GM12864 (cell line): ENCODE results near the gene FREY1.

Experiments used
- DNase-seq: peaks from one replicate; pipeline ENCODE4 v3.0.0-alpha.2; 2011; ENCODE audit warnings: low read depth
- H3K4me3 ChIP-seq: 2 replicates; pipeline ENCODE4 v1.5.1; 2011; ENCODE audit warnings: mild to moderate bottlenecking, low read depth, low read length, control low read depth
- CTCF ChIP-seq: IDR thresholded peaks from 2 replicates; pipeline ENCODE4 v1.5.1; 2011; ENCODE audit warnings: low read depth, mild to moderate bottlenecking, moderate library complexity, low read length, control low read depth, inconsistent platforms; ENCODE audit errors: missing control alignments

FREY1 gene

DNA sequence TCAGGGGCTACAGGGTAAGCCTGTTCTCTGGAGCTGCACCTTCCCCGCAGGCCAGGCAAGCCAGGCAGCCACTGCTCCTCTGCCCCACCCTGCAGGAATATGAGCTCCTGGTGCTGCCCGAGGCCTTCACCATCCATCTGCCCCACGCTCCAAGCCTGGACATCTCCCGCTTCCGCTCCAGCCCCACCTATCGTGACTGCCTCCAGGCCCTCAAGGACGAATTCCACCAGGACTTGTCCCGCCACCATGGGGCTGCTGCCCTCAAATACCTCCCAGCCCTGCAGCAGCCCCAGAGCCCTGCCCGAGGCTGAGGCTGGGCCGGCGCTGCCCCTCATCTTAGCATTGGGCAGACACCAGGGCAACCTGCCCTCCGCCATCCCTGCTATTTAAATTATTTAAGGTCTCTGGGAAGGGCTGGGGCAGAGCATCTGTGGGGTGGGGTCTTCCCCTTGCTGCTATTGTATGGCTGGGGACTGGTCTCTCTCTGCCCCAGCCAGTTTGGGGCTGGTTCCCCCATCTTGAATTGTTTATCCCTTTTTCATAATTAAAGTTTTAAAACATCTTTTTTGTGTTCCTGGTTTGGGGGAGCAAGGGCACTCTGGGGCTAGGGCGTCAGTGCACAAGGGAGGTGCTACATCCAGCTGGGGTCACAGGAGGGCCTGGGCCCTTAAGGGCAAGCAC, 21.6 kb upstream of the FREY1 start:
- no peak for DNase-seq
- TF ChIP-seq CTCF: no peak

GRCh38 chr11:45927684-45928413, 20.8 kb upstream of the FREY1 start:
- no peak for TF ChIP-seq CTCF
- H3K4me3 ChIP-seq: no peak overlapping the region
- no peak for DNase-seq

More for the DNA sequence above, 21.6 kb upstream of the FREY1 start:
- no peak overlapping the region for H3K4me3 ChIP-seq

GRCh38 chr11:45927332-45927683, 20.2 kb upstream of the FREY1 start:
- H3K4me3 ChIP-seq: no peak overlapping the region
- no peak for TF ChIP-seq CTCF
- DNase-seq: no peak

DNA sequence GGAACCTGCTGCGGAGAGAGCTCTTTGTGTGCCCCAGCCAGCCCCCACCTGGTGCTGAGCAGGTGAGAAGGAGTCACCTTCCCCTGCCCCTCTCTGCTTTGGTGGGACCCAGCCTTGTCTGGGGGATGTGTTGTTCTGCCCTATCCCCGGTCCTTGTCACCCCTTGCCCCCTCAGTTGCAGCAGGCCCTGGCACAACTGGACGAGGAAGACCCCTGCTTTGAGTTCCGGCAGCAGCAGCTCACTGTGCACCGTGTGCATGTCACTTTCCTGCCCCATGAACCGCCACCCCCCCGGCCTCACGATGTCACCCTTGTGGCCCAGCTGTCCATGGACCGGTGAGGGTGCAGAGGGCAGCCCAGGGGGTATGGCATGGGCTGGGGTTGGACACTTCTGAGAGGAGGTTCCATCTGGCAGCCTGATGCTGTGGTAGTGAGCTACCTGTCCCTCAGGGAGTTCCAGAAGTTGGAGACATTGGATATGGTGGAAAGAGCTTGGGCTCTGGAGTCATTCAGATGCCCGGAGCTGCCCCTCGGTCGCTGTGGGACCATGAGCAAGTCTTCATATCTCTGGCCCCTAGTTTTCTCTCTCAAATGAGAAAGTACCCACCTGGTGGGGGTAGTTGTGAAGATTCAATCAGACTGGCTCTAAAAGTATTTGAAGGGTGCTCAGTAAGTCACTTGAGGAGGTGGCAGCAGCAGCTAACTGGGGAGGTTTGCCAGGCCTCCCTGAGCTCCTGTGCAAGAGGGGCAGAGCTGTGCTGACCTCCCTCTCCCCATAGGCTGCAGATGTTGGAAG, 19.7 kb upstream of the FREY1 start:
- no peak for DNase-seq
- no peak for TF ChIP-seq CTCF
- H3K4me3 ChIP-seq: no peak overlapping the region

DNA sequence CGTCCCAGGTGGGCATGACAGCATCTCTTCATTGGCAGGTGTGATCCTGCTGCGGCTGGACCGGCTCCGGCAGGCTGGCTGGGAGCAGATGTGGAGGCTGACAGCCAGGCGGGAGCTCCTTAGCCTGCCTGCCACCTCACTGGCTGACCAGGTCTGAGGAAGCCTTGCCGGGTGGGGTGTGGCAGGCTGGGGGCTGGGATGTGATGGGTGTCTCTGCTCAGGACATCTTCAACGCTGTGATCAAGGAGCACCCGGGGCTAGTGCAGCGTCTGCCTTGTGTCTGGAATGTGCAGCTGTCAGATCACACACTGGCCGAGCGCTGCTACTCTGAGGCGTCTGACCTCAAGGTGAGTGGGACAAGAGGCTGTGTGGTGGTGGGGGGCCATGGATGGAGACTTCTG, 18.9 kb upstream of the FREY1 start:
- DNase-seq: no peak
- no peak overlapping the region for H3K4me3 ChIP-seq
- TF ChIP-seq CTCF: no peak

- H3K4me3 ChIP-seq: no peak overlapping the region
- no peak for DNase-seq
- no peak for TF ChIP-seq CTCF
Measured at GRCh38 chr11:45925550-45925949, 18.5 kb upstream of the FREY1 start.
